Measurements from ENCODE around the gene PTPRN. TPM values are rescaled to one million over a fixed set of nuclear protein-coding genes. Genes with fewer than 3 reads are reported as not detected.

The PTPRN gene
- total and polyA plus RNA-seq, 2 of the 4 experiments (the other 2 are of a cell fraction): 5.2 to 22.0 TPM

- Histone ChIP-seq H3K18ac (ENCODE audit: low read depth, low read length) (no peak overlapping the region), H3K36me3 (ENCODE audit: control insufficient read depth, insufficient read depth, low read length) (peaks cover 5% of the 10 kb centered on the region; the same call in 1 of the 2 replicates), H3K27me3 (ENCODE audit: control insufficient read depth, insufficient read depth, low read length) (peaks cover 19% of the 10 kb centered on the region), H3K23ac (ENCODE audit: low read depth, low read length) (peak overlapping the region; percentile 45; the same call in 1 of the 2 replicates), H3K27ac (ENCODE audit: insufficient read depth, low read length) (no peak overlapping the region), H2BK120ac (ENCODE audit: low read depth, low read length) (no peak overlapping the region), H3K9me1 (ENCODE audit: insufficient read depth, low read length) (peaks cover 13% of the 10 kb centered on the region), H2BK15ac (ENCODE audit: low read depth, low read length) (no peak overlapping the region), H4K91ac (ENCODE audit: insufficient read depth, low read depth, low read length) (no peak overlapping the region), H3K9me3 (ENCODE audit: control insufficient read depth, insufficient read depth, low read length) (no peaks in the 10 kb centered on the region), H2BK5ac (ENCODE audit: low read depth, low read length, poor library complexity, severe bottlenecking) (no peak overlapping the region), H3K14ac (replicated peaks; ENCODE audit: low read depth, low read length) (no peak overlapping the region), H3K79me1 (ENCODE audit: low read depth in 1 of 2, low read length in 2 of 2) (no peaks in the 10 kb centered on the region), H4K8ac (ENCODE audit: low read depth in 2 of 2, low read length in 2 of 2) (no peak overlapping the region), H2BK20ac (ENCODE audit: low read depth, low read length) (no peak overlapping the region), H3K56ac (ENCODE audit: extremely low read depth, insufficient read depth, low read length) (no peak overlapping the region), H4K5ac (ENCODE audit: low read depth, low read length) (no peak overlapping the region), H2AK9ac (replicated peaks; ENCODE audit: low read depth, low read length, poor library complexity) (no peak overlapping the region), H3K4me2 (ENCODE audit: low read depth, low read length) (peak overlapping the region; percentile 94), H2AK5ac (ENCODE audit: low read depth, low read length) (no peak overlapping the region), H2AFZ (replicated peaks; ENCODE audit: low read length, poor library complexity) (peak overlapping the region; percentile 87), H3K4me3 (ENCODE audit: insufficient read depth, low read depth, low read length) (peak overlapping the region; percentile 57), H3K4ac (ENCODE audit: low read depth, low read length) (no peak overlapping the region), H3K9ac (ENCODE audit: low read depth, low read length) (no peak overlapping the region), H3K4me1 (ENCODE audit: control insufficient read depth, insufficient read depth, low read length) (peaks cover 28% of the 10 kb centered on the region), H4K20me1 (ENCODE audit: insufficient read depth, low read length) (0 out of 2 replicates have a peak, but pooled peaks cover 3% of the 10 kb centered on the region)
- ChIA-PET CTCF (interaction anchor here (1.2 kb wide), 1 partner anchor 23 kb away, joined by 4 read pairs; no protein-coding TSS in a partner anchor), POLR2A (ENCODE audit: unreplicated experiment) (no interaction called here)
- no TSS peak for BruUV-seq (replicated peaks)
- ATAC-seq (ENCODE audit: low read depth) (no peak; the same call in 1 of the 2 replicates), DNase-seq (no peak)
- dilution Hi-C loops (cut with HindIII; ENCODE audit: low sequenced_read_pairs, unreplicated experiment): no loop called here
- in situ Hi-C loops (cut with MboI; ENCODE audit: low sequenced_read_pairs): no loop called here
- peak; percentile 39; the same call in 1 of the 2 replicates for TF ChIP-seq NFE2L2 (IDR thresholded peaks at IDR 0.05; ENCODE audit: low read depth, low read length)
- TF ChIP-seq CEBPB (IDR thresholded peaks at IDR 0.05; ENCODE audit: low read depth, low read length): peak; percentile 78
- TF ChIP-seq USF2 (IDR thresholded peaks at IDR 0.05; ENCODE audit: low read depth, low read length): no peak
- no peak for TF ChIP-seq MAFK (IDR thresholded peaks at IDR 0.05; ENCODE audit: low read depth, low read length)
- TF ChIP-seq SMC3 (IDR thresholded peaks at IDR 0.05; ENCODE audit: low read depth, low read length): no peak
- TF ChIP-seq POLR2A (IDR thresholded peaks at IDR 0.05; ENCODE audit: low read depth, low read length): no peak
- no peak for TF ChIP-seq BHLHE40 (IDR thresholded peaks at IDR 0.05; ENCODE audit: low read depth, low read length)
- TF ChIP-seq CHD1 (IDR thresholded peaks at IDR 0.05; ENCODE audit: low read depth, low read length): no peak
- WGBS, 2 experiments (ENCODE audit: extremely low coverage in 2 of 2, insufficient read length in 1 of 2): 55% methylated on average over 3 of the region's 12 CpGs; no CpG with 5 or more reads in 1 of the 2 experiments
- intact Hi-C loops (cut with micrococcal nuclease): no loop called here
Measured at GRCh38 chr2:219254590-219255201, 54.5 kb downstream of the PTPRN start.
